Prostate gland (tissue), 2 donors: ENCODE results near the gene NARF.

Experiments
- POLR2A ChIP-seq: fragments of 450-650 bp; IDR thresholded peaks from one replicate; pipeline ENCODE4 v1.6.1; 2016; ENCODE audit warnings: antibody characterized with exemption, mild to moderate bottlenecking
- TF ChIP-seq, protein P1 (sequence below), 4 experiments: fragments of 200-600 bp in 2 of 4; fragments of 450-650 bp in 2 of 4; sonication (generic) in 2 of 4; IDR thresholded peaks; 1 replicate in 3 of 4; 2 replicates in 1 of 4; pipeline ENCODE4 v1.5.1; 2016 to 2019; ENCODE audit warnings: antibody characterized with exemption in 4 of 4, mild to moderate bottlenecking in 2 of 4, moderate library complexity in 2 of 4

GRCh38 chr17:82503728-82504308 lies 45.3 kb downstream of the NARF start:
- TF ChIP-seq, protein P1, sequence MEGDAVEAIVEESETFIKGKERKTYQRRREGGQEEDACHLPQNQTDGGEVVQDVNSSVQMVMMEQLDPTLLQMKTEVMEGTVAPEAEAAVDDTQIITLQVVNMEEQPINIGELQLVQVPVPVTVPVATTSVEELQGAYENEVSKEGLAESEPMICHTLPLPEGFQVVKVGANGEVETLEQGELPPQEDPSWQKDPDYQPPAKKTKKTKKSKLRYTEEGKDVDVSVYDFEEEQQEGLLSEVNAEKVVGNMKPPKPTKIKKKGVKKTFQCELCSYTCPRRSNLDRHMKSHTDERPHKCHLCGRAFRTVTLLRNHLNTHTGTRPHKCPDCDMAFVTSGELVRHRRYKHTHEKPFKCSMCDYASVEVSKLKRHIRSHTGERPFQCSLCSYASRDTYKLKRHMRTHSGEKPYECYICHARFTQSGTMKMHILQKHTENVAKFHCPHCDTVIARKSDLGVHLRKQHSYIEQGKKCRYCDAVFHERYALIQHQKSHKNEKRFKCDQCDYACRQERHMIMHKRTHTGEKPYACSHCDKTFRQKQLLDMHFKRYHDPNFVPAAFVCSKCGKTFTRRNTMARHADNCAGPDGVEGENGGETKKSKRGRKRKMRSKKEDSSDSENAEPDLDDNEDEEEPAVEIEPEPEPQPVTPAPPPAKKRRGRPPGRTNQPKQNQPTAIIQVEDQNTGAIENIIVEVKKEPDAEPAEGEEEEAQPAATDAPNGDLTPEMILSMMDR (IDR thresholded peaks at IDR 0.05), result no peak
- TF ChIP-seq POLR2A, result no peak
